ENCODE results near the gene TMCC3. TPM values are rescaled to one million over a fixed set of nuclear protein-coding genes. Genes with fewer than 3 reads are reported as not detected.
A peak's percentile ranks its signal among the peaks of the same experiment; 100 is the strongest.
"Not testable (repeated sequence)": the region's sequence is repeated elsewhere in the genome, so short reads cannot be mapped to it uniquely, and the experiment has no call there.

The TMCC3 gene
- total RNA-seq, 2 donors from 2014 or later = 13.5 to 15.4 TPM

- H3K27ac ChIP-seq = peak overlapping the region; percentile 58 to 61
- H3K27me3 ChIP-seq (replicated peaks; ENCODE audit: insufficient read depth) = no peaks in the 10 kb centered on the region
- intact Hi-C loops (cut with DNase I) = no loop called here
- H3K9me3 ChIP-seq = no peaks in the 10 kb centered on the region
- WGBS = 73% methylated on average over 11 of the region's 11 CpGs
- no peaks in the 10 kb centered on the region for H3K36me3 ChIP-seq
- peaks cover 12% of the 10 kb centered on the region for H3K4me1 ChIP-seq (replicated peaks)
- peak; percentile 42 for DNase-seq (ENCODE audit: low spot score)
- TF ChIP-seq CTCF (IDR thresholded peaks at IDR 0.05) = peak in 1 of 4 experiments; percentile 3
- TF ChIP-seq POLR2A (IDR thresholded peaks at IDR 0.05) = no peak
- H3K4me3 ChIP-seq = no peak overlapping the region
Measured at GRCh38 chr12:94616203-94616729, 34.1 kb downstream of the TMCC3 start.

- no peak for TF ChIP-seq POLR2A (IDR thresholded peaks at IDR 0.05)
- no peak for TF ChIP-seq CTCF (IDR thresholded peaks at IDR 0.05)
- TF ChIP-seq POLR2AphosphoS5 (IDR thresholded peaks at IDR 0.05) = no peak
- Histone ChIP-seq H3K9me3 (no peaks in the 10 kb centered on the region), H3K27ac (peak overlapping the region; percentile 58 to 61), H3K27me3 (replicated peaks; ENCODE audit: insufficient read depth) (no peaks in the 10 kb centered on the region), H3K36me3 (no peaks in the 10 kb centered on the region), H3K4me3 (no peak overlapping the region), H3K4me1 (replicated peaks) (peaks cover 12% of the 10 kb centered on the region)
- WGBS = 23% methylated on average over 14 of the region's 14 CpGs
- intact Hi-C loops (cut with DNase I) = no loop called here
- peak; percentile 33 for DNase-seq (ENCODE audit: low spot score)
Measured at GRCh38 chr12:94615260-94616181, 34.8 kb downstream of the TMCC3 start.

- intact Hi-C loops (cut with DNase I) = no loop called here
- Histone ChIP-seq H3K27ac (peak overlapping the region; percentile 58 to 61), H3K27me3 (replicated peaks; ENCODE audit: insufficient read depth) (no peaks in the 10 kb centered on the region), H3K36me3 (no peaks in the 10 kb centered on the region), H3K4me1 (replicated peaks) (peaks cover 12% of the 10 kb centered on the region), H3K9me3 (no peaks in the 10 kb centered on the region), H3K4me3 (no peak overlapping the region)
- DNase-seq (ENCODE audit: low spot score) = peak; percentile 33
- TF ChIP-seq POLR2A (IDR thresholded peaks at IDR 0.05) (no peak), POLR2AphosphoS5 (IDR thresholded peaks at IDR 0.05) (peak; percentile 41), CTCF (IDR thresholded peaks at IDR 0.05) (no peak)
- 23% methylated on average over 3 of the region's 3 CpGs for WGBS
Measured at GRCh38 chr12:94614288-94614721, 36.1 kb downstream of the TMCC3 start.

GRCh38 chr12:94609917-94610443 is 40.4 kb downstream of the TMCC3 start:
- no peak for DNase-seq (ENCODE audit: low spot score)
- Histone ChIP-seq H3K27ac (no peak overlapping the region), H3K4me3 (no peak overlapping the region), H3K4me1 (replicated peaks) (no peaks in the 10 kb centered on the region), H3K36me3 (no peaks in the 10 kb centered on the region), H3K27me3 (replicated peaks; ENCODE audit: insufficient read depth) (no peaks in the 10 kb centered on the region), H3K9me3 (no peaks in the 10 kb centered on the region)
- no peak for TF ChIP-seq CTCF (IDR thresholded peaks at IDR 0.05)
- TF ChIP-seq POLR2A (IDR thresholded peaks at IDR 0.05) = no peak
- TF ChIP-seq POLR2AphosphoS5 (IDR thresholded peaks at IDR 0.05) = no peak
- intact Hi-C loops (cut with DNase I) = no loop called here
- WGBS = 71% methylated on average over 5 of the region's 5 CpGs

GRCh38 chr12:94606810-94607209 is 43.5 kb downstream of the TMCC3 start:
- intact Hi-C loops (cut with DNase I); H3K4me3 ChIP-seq; H3K4me1 ChIP-seq (replicated peaks); H3K9me3 ChIP-seq; H3K36me3 ChIP-seq; H3K27ac ChIP-seq; DNase-seq (ENCODE audit: low spot score); H3K27me3 ChIP-seq (replicated peaks; ENCODE audit: insufficient read depth): not testable (repeated sequence)
- WGBS = 84% methylated on average over 6 of the region's 6 CpGs

Data from prostate gland (tissue), 2 donors.